ENCODE measurements around the gene DPP10.

- TF ChIP-seq TAF1 (IDR thresholded peaks at IDR 0.05; ENCODE audit: borderline replicate concordance, low read depth, low read length) (no peak), POLR2A (IDR thresholded peaks at IDR 0.05; ENCODE audit: low read depth, low read length) (no peak)
Measured at GRCh38 chr2:114857196-114857595, 414.8 kb downstream of the DPP10 start.
